WTC11 (cell line): ENCODE results near the gene PDE4B. TPM values are rescaled to one million over a fixed set of nuclear protein-coding genes. Genes with fewer than 3 reads are reported as not detected.
"Not testable (repeated sequence)": the region's sequence is repeated elsewhere in the genome, so short reads cannot be mapped to it uniquely, and the experiment has no call there.

Experiments
- ATAC-seq: fragments of 200-7000 bp; cut with Tn5 transposase; 2 replicates; pipeline ENCODE4 v1.10.0; 2021; ENCODE audit warnings: mild to moderate bottlenecking, moderate library complexity
- CTCF ChIA-PET: fragments of 300-600 bp; sonication (Branson Sonifier 250); formaldehyde crosslinking; loops from one replicate; lab custom pipeline; 2021; ENCODE audit warnings: antibody characterized with exemption; lab: Charles Lee
- POLR2A ChIA-PET: fragments of 350-600 bp; sonication (Branson Sonifier 250); formaldehyde crosslinking; loops from one replicate; lab custom pipeline; 2021; ENCODE audit warnings: antibody characterized with exemption; lab: Charles Lee
- DNase-seq: peaks from one replicate; pipeline ENCODE4 v3.0.0; 2021; ENCODE audit warnings: low spot score
- H3K27ac Mint-ChIP-seq: 2 replicates; pipeline ENCODE4 v1.8.0; 2021; ENCODE audit warnings: mixed read lengths
- H3K27me3 Mint-ChIP-seq: 2 replicates; pipeline ENCODE4 v1.8.0; 2021; ENCODE audit warnings: low read depth, mild to moderate bottlenecking, moderate library complexity, mixed read lengths
- H3K36me3 Mint-ChIP-seq: 2 replicates; pipeline ENCODE4 v1.8.0; 2021; ENCODE audit warnings: mixed read lengths
- H3K4me1 Mint-ChIP-seq: 2 replicates; pipeline ENCODE4 v1.8.0; 2022; ENCODE audit warnings: mixed read lengths
- H3K4me3 Mint-ChIP-seq: 2 replicates; pipeline ENCODE4 v1.8.0; 2021; ENCODE audit warnings: mild to moderate bottlenecking, moderate library complexity, mixed read lengths
- H3K9me3 Mint-ChIP-seq: 2 replicates; pipeline ENCODE4 v1.8.0; 2021; ENCODE audit warnings: mixed read lengths
- ATF2 ChIP-seq: sonication (generic); formaldehyde crosslinking; IDR thresholded peaks from 2 replicates; pipeline ENCODE4 v1.8.1; 2022; ENCODE audit warnings: low read depth, missing genetic modification reagents, borderline replicate concordance
- CREB1 ChIP-seq: sonication (generic); formaldehyde crosslinking; IDR thresholded peaks from 2 replicates; pipeline ENCODE4 v1.8.0; 2023; ENCODE audit warnings: mild to moderate bottlenecking, missing genetic modification reagents
- ESRRA ChIP-seq: sonication (generic); formaldehyde crosslinking; IDR thresholded peaks from 2 replicates; pipeline ENCODE4 v1.8.1; 2022; ENCODE audit warnings: mild to moderate bottlenecking, missing genetic modification reagents, borderline replicate concordance
- ETV6 ChIP-seq: sonication (generic); formaldehyde crosslinking; IDR thresholded peaks from 2 replicates; pipeline ENCODE4 v1.8.1; 2022; ENCODE audit warnings: mild to moderate bottlenecking, missing genetic modification reagents
- FOXP4 ChIP-seq: sonication (generic); formaldehyde crosslinking; IDR thresholded peaks from 2 replicates; pipeline ENCODE4 v1.8.0; 2022; ENCODE audit warnings: mild to moderate bottlenecking, missing genetic modification reagents
- GTF2I ChIP-seq: fragments of 250-450 bp; sonication (Bioruptor Pico); conservative IDR thresholded peaks from 2 replicates; pipeline ENCODE4 v1.4.0; 2021; ENCODE audit warnings: mild to moderate bottlenecking
- IRF2 ChIP-seq: sonication (generic); formaldehyde crosslinking; IDR thresholded peaks from 2 replicates; pipeline ENCODE4 v1.8.0; 2022; ENCODE audit warnings: low read depth, missing genetic modification reagents, borderline replicate concordance
- KAT7 ChIP-seq: sonication (generic); formaldehyde crosslinking; IDR thresholded peaks from 2 replicates; pipeline ENCODE4 v1.8.1; 2023; ENCODE audit warnings: missing genetic modification reagents, mild to moderate bottlenecking, borderline replicate concordance
- NFYB ChIP-seq: sonication (generic); formaldehyde crosslinking; conservative IDR thresholded peaks from 2 replicates; pipeline ENCODE4 v1.8.0; 2022; ENCODE audit warnings: low read depth, missing genetic modification reagents
- OVOL2 ChIP-seq: fragments of 250-450 bp; sonication (Bioruptor Pico); IDR thresholded peaks from 2 replicates; pipeline ENCODE4 v1.9.0; 2021; ENCODE audit warnings: mild to moderate bottlenecking, borderline replicate concordance
- PRDM15 ChIP-seq: sonication (generic); formaldehyde crosslinking; IDR thresholded peaks from 2 replicates; pipeline ENCODE4 v1.8.0; 2022; ENCODE audit warnings: missing genetic modification reagents
- SMAD3 ChIP-seq: sonication (generic); formaldehyde crosslinking; IDR thresholded peaks from 2 replicates; pipeline ENCODE4 v1.8.0; 2022; ENCODE audit warnings: missing genetic modification reagents, mild to moderate bottlenecking, borderline replicate concordance
- SP1 ChIP-seq: sonication (generic); formaldehyde crosslinking; conservative IDR thresholded peaks from 2 replicates; pipeline ENCODE4 v1.8.1; 2022; ENCODE audit warnings: missing genetic modification reagents
- TCF7 ChIP-seq: sonication (generic); formaldehyde crosslinking; IDR thresholded peaks from 2 replicates; pipeline ENCODE4 v1.8.0; 2022; ENCODE audit warnings: mild to moderate bottlenecking, low read depth, missing genetic modification reagents, moderate library complexity
- ZNF232 ChIP-seq: sonication (generic); formaldehyde crosslinking; IDR thresholded peaks from 2 replicates; pipeline ENCODE4 v1.8.0; 2022; ENCODE audit warnings: mild to moderate bottlenecking, missing genetic modification reagents
- ZNF416 ChIP-seq: fragments of 250-450 bp; sonication (Bioruptor Pico); IDR thresholded peaks from 2 replicates; pipeline ENCODE4 v1.9.0; 2021; ENCODE audit warnings: mild to moderate bottlenecking, inconsistent platforms
- ZNF423 ChIP-seq: fragments of 250-450 bp; sonication (Bioruptor Pico); IDR thresholded peaks from 2 replicates; pipeline ENCODE4 v2.1.2; 2022; ENCODE audit warnings: mild to moderate bottlenecking, moderate library complexity
- total RNA-seq: library from RNA; stranded (reverse); gene quantifications from 3 replicates; pipeline ENCODE4 v1.2.3, GENCODE V29; 2021

Gene PDE4B
- total RNA-seq, 1 experiment from 2014 or later: 8.0 TPM

GRCh38 chr1:66090859-66091457 lies 298.3 kb downstream of the PDE4B start (continued):
- no peak for TF ChIP-seq KAT7 (CRISPR knock-in tag)
- no peak for TF ChIP-seq PRDM15 (CRISPR knock-in tag)
- TF ChIP-seq IRF2 (CRISPR knock-in tag): no peak
- TF ChIP-seq TCF7 (CRISPR knock-in tag): no peak
- TF ChIP-seq NFYB: no peak

- CTCF ChIA-PET: no interaction called here
- H3K4me1 Mint-ChIP-seq: no peaks in the 10 kb centered on the region
- H3K9me3 Mint-ChIP-seq: peaks cover 13% of the 10 kb centered on the region
- no peak for ATAC-seq
- TF ChIP-seq OVOL2 (CRISPR knock-in tag): no peak
- no peak overlapping the region for H3K4me3 Mint-ChIP-seq
- no peak for DNase-seq
- H3K27me3 Mint-ChIP-seq: no peaks in the 10 kb centered on the region
- H3K36me3 Mint-ChIP-seq: no peaks in the 10 kb centered on the region
- POLR2A ChIA-PET: no interaction called here
- H3K27ac Mint-ChIP-seq: no peak overlapping the region
Measured at GRCh38 chr1:66095190-66095589, 302.5 kb downstream of the PDE4B start.

GRCh38 chr1:66100959-66101358 lies 308.3 kb downstream of the PDE4B start:
- ATAC-seq: not testable (repeated sequence)
- peaks cover 13% of the 10 kb centered on the region for H3K9me3 Mint-ChIP-seq
- POLR2A ChIA-PET: interaction anchor here (0.6 kb wide), 1 partner anchor 11 kb away, joined by 3 read pairs; no protein-coding TSS in a partner anchor

GRCh38 chr1:66104076-66104475 lies 311.4 kb downstream of the PDE4B start:
- H3K4me3 Mint-ChIP-seq, POLR2A ChIA-PET, H3K4me1 Mint-ChIP-seq, H3K36me3 Mint-ChIP-seq, H3K27me3 Mint-ChIP-seq, DNase-seq, ATAC-seq, H3K27ac Mint-ChIP-seq, CTCF ChIA-PET: not testable (repeated sequence)
- peaks cover 11% of the 10 kb centered on the region for H3K9me3 Mint-ChIP-seq

More at GRCh38 chr1:66100959-66101358, 308.3 kb downstream of the PDE4B start:
- DNase-seq, H3K36me3 Mint-ChIP-seq, H3K27me3 Mint-ChIP-seq, H3K4me1 Mint-ChIP-seq, CTCF ChIA-PET, H3K4me3 Mint-ChIP-seq, H3K27ac Mint-ChIP-seq: not testable (repeated sequence)

- H3K4me1 Mint-ChIP-seq: 0 out of 2 replicates have a peak, but pooled peaks cover 3% of the 10 kb centered on the region
- no peak for ATAC-seq
- H3K27me3 Mint-ChIP-seq: no peaks in the 10 kb centered on the region
- POLR2A ChIA-PET: no interaction called here
- no peak overlapping the region for H3K27ac Mint-ChIP-seq
- no peak overlapping the region for H3K4me3 Mint-ChIP-seq
- CTCF ChIA-PET: no interaction called here
- no peaks in the 10 kb centered on the region for H3K36me3 Mint-ChIP-seq
- TF ChIP-seq SP1 (CRISPR knock-in tag): no peak
- H3K9me3 Mint-ChIP-seq: no peaks in the 10 kb centered on the region; the same call in 1 of the 2 replicates
- DNase-seq: no peak
Measured at GRCh38 chr1:66108624-66109023, 315.9 kb downstream of the PDE4B start.

- POLR2A ChIA-PET: no interaction called here
- no peak for ATAC-seq
- Mint-ChIP-seq H3K4me1 (0 out of 2 replicates have a peak, but pooled peaks cover 3% of the 10 kb centered on the region), H3K9me3 (no peaks in the 10 kb centered on the region; the same call in 1 of the 2 replicates), H3K4me3 (no peak overlapping the region), H3K36me3 (no peaks in the 10 kb centered on the region), H3K27ac (no peak overlapping the region), H3K27me3 (no peaks in the 10 kb centered on the region)
- no peak for DNase-seq
- CTCF ChIA-PET: interaction anchor here (1.3 kb wide), 1 partner anchor 127 kb away, joined by 3 read pairs; no protein-coding TSS in a partner anchor
- no peak for TF ChIP-seq FOXP4
- no peak for TF ChIP-seq GTF2I (CRISPR knock-in tag)
- no peak for TF ChIP-seq ESRRA (CRISPR knock-in tag)
- no peak for TF ChIP-seq SMAD3
- no peak for TF ChIP-seq ETV6 (CRISPR knock-in tag)
- TF ChIP-seq CREB1 (CRISPR knock-in tag): no peak
- no peak for TF ChIP-seq ATF2
- no peak for TF ChIP-seq ZNF416
- no peak for TF ChIP-seq ZNF232 (CRISPR knock-in tag)
- TF ChIP-seq ZNF423: no peak
Measured at GRCh38 chr1:66112744-66113400, 320.2 kb downstream of the PDE4B start.
